Mucosa of stomach (tissue), 1 donor: ENCODE data around the gene RAB15.

Source experiments
- H3K27me3 ChIP-seq: one replicate; pipeline ENCODE4 v1.7.0; 2013; ENCODE audit warnings: mild to moderate bottlenecking, low read length; ENCODE audit not compliant: control insufficient read depth, insufficient read depth
- H3K36me3 ChIP-seq: one replicate; pipeline ENCODE4 v1.7.0; 2013; ENCODE audit warnings: low read length; ENCODE audit not compliant: control insufficient read depth, insufficient read depth
- H3K4me1 ChIP-seq: one replicate; pipeline ENCODE4 v1.7.0; 2013; ENCODE audit warnings: mild to moderate bottlenecking, low read length; ENCODE audit not compliant: control insufficient read depth, insufficient read depth
- H3K4me3 ChIP-seq: one replicate; pipeline ENCODE4 v1.7.0; 2013; ENCODE audit warnings: low read length
- H3K9ac ChIP-seq: one replicate; pipeline ENCODE4 v1.7.0; 2013; ENCODE audit warnings: mild to moderate bottlenecking, low read length, moderate library complexity
- H3K9me3 ChIP-seq: one replicate; pipeline ENCODE4 v1.7.0; 2013; ENCODE audit warnings: mild to moderate bottlenecking, low read length, moderate library complexity; ENCODE audit not compliant: control insufficient read depth
- donor health status: Pancreatic carcinoma.

The RAB15 gene

GRCh38 chr14:64983439-64984310, 11.5 kb upstream of the RAB15 start:
- H3K36me3 ChIP-seq, result no peaks in the 10 kb centered on the region
- H3K9me3 ChIP-seq, result no peaks in the 10 kb centered on the region
- H3K9ac ChIP-seq, result peak overlapping the region; percentile 17
- no peak overlapping the region for H3K4me3 ChIP-seq
- peaks cover 10% of the 10 kb centered on the region for H3K4me1 ChIP-seq
- no peaks in the 10 kb centered on the region for H3K27me3 ChIP-seq

GRCh38 chr14:64979336-64980074, 7.4 kb upstream of the RAB15 start:
- H3K4me3 ChIP-seq, result no peak overlapping the region
- no peaks in the 10 kb centered on the region for H3K27me3 ChIP-seq
- no peaks in the 10 kb centered on the region for H3K4me1 ChIP-seq
- no peaks in the 10 kb centered on the region for H3K36me3 ChIP-seq
- H3K9me3 ChIP-seq, result no peaks in the 10 kb centered on the region
- no peak overlapping the region for H3K9ac ChIP-seq

GRCh38 chr14:64974563-64974962, 2.4 kb upstream of the RAB15 start:
- Histone ChIP-seq H3K9me3 (no peaks in the 10 kb centered on the region), H3K27me3 (peaks cover 9% of the 10 kb centered on the region), H3K4me3 (no peak overlapping the region), H3K36me3 (no peaks in the 10 kb centered on the region), H3K4me1 (peaks cover 16% of the 10 kb centered on the region), H3K9ac (no peak overlapping the region)

GRCh38 chr14:64973826-64974225, 1.7 kb upstream of the RAB15 start:
- Histone ChIP-seq H3K27me3 (peaks cover 9% of the 10 kb centered on the region), H3K9ac (no peak overlapping the region), H3K4me1 (peaks cover 16% of the 10 kb centered on the region), H3K4me3 (no peak overlapping the region), H3K36me3 (no peaks in the 10 kb centered on the region), H3K9me3 (no peaks in the 10 kb centered on the region)

- Histone ChIP-seq H3K9me3 (no peaks in the 10 kb centered on the region), H3K36me3 (no peaks in the 10 kb centered on the region), H3K4me1 (peaks cover 16% of the 10 kb centered on the region), H3K4me3 (no peak overlapping the region), H3K27me3 (peaks cover 9% of the 10 kb centered on the region), H3K9ac (peak overlapping the region; percentile 70)
Observed at GRCh38 chr14:64973026-64973442, 898 bp upstream of the RAB15 start.

GRCh38 chr14:64971491-64971942, 619 bp downstream of the RAB15 start:
- Histone ChIP-seq H3K27me3 (peaks cover 9% of the 10 kb centered on the region), H3K36me3 (no peaks in the 10 kb centered on the region), H3K9me3 (no peaks in the 10 kb centered on the region), H3K4me3 (peak overlapping the region; percentile 46), H3K9ac (peak overlapping the region; percentile 72), H3K4me1 (peaks cover 29% of the 10 kb centered on the region)

GRCh38 chr14:64970776-64971477, 1.2 kb downstream of the RAB15 start:
- Histone ChIP-seq H3K9ac (peak overlapping the region; percentile 72), H3K4me3 (peak overlapping the region; percentile 46)

GRCh38 chr14:64970041-64970440, 2.1 kb downstream of the RAB15 start:
- Histone ChIP-seq H3K9me3 (no peaks in the 10 kb centered on the region), H3K36me3 (no peaks in the 10 kb centered on the region), H3K9ac (no peak overlapping the region), H3K27me3 (peaks cover 9% of the 10 kb centered on the region), H3K4me3 (no peak overlapping the region), H3K4me1 (peaks cover 29% of the 10 kb centered on the region)

More at GRCh38 chr14:64970776-64971477, 1.2 kb downstream of the RAB15 start:
- no peaks in the 10 kb centered on the region for H3K9me3 ChIP-seq
- H3K4me1 ChIP-seq, result peaks cover 29% of the 10 kb centered on the region
- no peaks in the 10 kb centered on the region for H3K36me3 ChIP-seq
- H3K27me3 ChIP-seq, result peaks cover 9% of the 10 kb centered on the region

GRCh38 chr14:64968651-64969050, 3.5 kb downstream of the RAB15 start:
- Histone ChIP-seq H3K4me1 (peaks cover 29% of the 10 kb centered on the region), H3K9ac (no peak overlapping the region), H3K4me3 (no peak overlapping the region), H3K36me3 (no peaks in the 10 kb centered on the region), H3K27me3 (peaks cover 9% of the 10 kb centered on the region), H3K9me3 (no peaks in the 10 kb centered on the region)

- Histone ChIP-seq H3K27me3 (peaks cover 9% of the 10 kb centered on the region), H3K4me3 (no peak overlapping the region), H3K9ac (no peak overlapping the region), H3K9me3 (no peaks in the 10 kb centered on the region), H3K36me3 (no peaks in the 10 kb centered on the region), H3K4me1 (peaks cover 29% of the 10 kb centered on the region)
Observed at GRCh38 chr14:64968167-64968566, 4.0 kb downstream of the RAB15 start.

GRCh38 chr14:64966976-64967375, 5.2 kb downstream of the RAB15 start:
- Histone ChIP-seq H3K27me3 (peaks cover 3% of the 10 kb centered on the region), H3K4me1 (peaks cover 29% of the 10 kb centered on the region), H3K36me3 (no peaks in the 10 kb centered on the region), H3K9ac (no peak overlapping the region), H3K9me3 (no peaks in the 10 kb centered on the region), H3K4me3 (no peak overlapping the region)
